Measurements from ENCODE around the gene HIPK3.
"Not testable (repeated sequence)": the region's sequence is repeated elsewhere in the genome, so short reads cannot be mapped to it uniquely, and the experiment has no call there.

The HIPK3 gene

DNA sequence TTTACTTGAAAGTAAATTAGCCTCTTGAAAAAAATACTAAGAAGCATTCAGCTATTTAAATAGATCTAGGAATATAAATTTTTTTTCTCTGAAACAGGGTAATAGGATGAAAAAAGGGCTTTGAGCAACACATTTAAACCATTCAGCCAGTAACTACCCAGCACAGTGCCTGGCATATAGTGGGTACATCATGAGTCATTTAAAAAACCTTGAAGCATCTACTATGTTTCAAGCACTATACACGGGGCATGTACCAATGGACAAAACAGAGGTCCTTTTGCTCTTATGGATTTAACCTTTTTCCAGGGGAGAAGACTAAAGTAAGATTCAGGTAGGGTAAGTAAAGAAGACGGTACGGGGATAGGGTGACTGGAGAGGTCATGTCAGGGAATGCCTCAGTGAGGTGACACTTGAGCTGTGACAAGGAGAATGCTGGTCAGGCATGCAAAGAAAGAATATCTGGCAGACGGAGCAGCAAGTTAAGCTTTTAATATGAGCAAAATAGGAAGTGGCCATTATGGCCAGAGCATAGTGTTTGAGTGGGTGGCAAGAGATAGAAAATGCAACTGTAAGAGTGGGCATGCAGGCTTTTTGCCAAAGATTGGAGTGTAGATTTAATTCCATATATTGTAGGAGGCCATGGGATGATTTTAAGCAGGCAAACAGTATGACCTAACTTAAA lies 101.1 kb downstream of the HIPK3 start:
- DNase-seq (ENCODE audit: low read depth in 2 of 2), result no peak

DNA sequence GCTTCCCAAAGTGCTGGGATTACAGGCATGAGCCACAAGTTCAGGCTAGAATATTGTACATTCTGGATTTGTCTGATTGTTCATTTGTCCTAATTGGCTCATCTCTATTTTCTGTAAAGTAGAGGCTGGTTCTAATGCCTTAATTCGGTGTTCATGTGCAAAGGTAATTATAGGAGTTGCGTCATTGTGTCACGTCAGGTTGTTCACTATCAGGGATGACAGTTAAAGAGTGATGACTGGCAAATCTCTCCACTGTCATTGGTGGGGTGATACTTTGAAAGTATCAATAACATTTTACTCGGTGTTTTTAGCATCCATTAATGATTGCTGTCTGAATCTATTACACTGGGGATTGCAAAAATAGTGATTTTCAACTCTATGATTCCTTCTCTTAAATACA lies 103.5 kb downstream of the HIPK3 start:
- no peak for DNase-seq (ENCODE audit: low read depth in 2 of 2)

DNA sequence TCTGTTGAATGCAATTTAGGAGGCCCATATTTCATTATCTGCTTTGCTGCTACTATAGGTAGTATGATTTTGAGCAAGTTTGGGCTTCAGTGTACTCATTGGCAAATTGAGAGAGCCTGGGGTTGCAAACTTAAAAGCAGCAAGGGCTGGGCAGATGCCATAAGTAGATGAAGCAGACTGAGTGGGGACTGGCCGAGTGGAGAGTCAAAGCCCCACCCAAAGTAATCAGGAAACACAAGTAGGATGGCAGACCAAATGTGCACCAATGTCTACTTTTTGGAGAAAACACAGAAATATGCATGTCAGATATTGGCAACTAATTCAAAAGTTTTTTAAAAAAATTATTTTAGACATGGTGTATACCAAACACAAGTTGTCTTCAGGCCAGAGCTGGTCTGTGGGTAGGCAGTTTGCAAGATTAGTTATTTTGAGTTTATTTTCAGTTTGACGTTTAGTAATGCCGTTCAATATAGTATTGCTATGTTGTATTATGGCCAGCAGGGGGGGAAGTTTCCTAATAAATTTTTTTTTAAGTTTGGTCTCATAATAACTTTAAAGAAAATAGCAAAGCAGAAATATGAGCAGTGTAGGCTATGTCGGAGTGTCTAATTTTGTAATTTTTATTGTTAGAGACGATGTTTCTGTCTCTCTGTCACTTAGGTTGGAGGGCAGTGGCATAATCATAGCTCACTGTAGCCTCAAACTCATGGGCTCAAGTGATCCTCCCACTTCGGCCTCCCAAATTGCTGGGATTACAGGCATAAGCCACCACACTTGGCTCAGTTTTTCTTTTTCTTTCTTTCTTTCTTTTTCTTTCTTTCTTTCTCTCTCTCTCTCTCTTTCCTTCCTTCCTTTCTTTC lies 105.1 kb downstream of the HIPK3 start:
- no peak for DNase-seq (ENCODE audit: low read depth in 2 of 2)

DNA sequence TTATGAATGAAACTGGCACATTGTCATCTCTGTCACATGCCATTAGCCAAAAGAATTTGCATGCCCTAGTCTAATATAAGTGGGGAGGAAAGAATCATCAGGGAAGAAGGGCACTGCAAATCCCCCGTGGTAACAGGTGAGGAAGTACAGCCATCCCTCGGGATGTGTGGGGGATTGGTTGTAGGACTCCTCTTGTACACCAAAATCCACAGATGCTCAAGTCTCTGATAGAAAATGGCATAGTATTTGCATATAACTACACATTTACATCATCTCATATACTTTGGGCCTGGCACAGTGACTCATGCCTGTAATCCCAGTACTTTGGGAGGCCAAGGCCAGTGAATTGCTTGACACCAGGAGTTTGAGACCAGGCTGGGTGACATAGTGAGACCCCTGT lies 109.7 kb downstream of the HIPK3 start:
- DNase-seq (ENCODE audit: low read depth in 2 of 2), result no peak

DNA sequence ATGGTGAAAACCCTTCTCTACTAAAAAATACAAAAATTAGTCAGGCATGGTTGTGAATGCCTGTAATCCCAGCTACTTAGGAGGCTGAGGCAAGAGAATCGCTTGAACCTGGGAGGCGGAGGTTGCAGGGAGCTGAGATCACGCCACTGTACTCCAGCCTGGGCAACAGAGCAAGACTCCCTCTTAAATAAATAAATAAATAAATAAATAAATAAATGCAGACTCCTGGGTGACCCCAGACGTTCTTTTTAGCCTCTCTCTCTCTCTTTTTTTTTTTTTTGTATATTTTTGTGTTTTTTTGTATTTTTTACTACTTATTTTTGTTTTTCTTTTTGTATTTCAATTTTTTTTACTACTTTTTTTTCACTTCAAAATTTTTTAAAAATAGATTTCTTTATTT lies 111.3 kb downstream of the HIPK3 start:
- DNase-seq (ENCODE audit: low read depth in 2 of 2), result not testable (repeated sequence)

DNA sequence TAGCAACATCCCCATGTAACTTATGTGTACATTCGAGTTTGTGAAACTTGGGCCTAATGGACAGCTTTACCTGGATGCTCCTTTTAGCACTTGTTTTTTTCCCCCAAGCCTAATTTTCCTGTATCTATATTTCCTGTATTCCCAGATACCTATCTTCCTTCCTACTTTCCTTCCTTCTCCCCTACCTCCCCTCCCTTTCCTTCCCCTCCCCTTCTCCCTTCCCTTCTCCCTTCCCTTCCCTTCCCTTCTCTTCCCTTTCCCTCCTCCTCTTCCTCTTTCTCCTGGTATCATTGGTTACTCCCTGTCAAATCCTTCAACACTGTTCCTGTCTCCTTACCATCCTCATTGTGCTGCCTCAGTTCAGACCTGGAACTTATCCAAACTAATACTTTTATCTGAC lies 111.8 kb downstream of the HIPK3 start:
- no peak for DNase-seq (ENCODE audit: low read depth in 2 of 2)

DNA sequence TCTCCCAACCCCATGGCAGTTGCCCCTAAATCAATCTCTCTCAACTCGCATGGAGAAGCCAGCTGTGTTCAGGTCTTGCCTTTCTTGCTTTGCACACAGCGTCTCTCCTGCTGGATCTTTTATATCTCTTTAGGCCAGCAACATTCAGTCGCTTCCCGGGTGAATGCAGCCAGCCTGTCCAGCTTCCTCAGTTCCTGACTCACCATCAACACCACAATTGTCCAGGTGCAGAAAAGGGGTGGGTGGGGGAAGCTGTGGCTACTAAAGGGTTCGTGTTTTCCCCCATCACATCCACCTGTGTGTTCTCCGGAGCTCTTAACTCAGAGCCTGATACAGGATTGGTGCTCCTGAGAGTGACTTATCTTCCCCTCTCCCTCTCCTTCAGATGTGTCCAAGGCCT lies 116.5 kb downstream of the HIPK3 start:
- no peak for DNase-seq (ENCODE audit: low read depth in 2 of 2)

DNA sequence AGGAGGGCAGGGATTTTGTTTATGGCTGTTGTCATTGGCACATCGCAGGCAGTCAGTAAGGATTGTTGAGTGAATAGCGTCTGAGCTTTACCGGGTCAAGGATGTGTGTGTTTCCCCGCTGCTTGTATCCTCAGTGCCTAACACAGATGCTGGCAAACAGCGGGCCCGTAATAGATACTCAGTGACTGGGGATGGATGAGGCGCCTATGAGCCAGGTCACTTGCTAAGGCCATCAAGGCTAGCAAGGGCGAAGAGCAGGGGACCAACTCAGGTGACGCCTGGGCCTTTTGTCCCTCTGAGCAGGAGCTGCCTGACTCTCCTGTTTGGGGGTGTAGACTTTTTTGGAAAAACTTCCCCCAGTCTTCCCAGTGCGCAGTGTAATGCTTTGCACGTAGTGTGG lies 118.1 kb downstream of the HIPK3 start:
- DNase-seq (ENCODE audit: low read depth in 2 of 2), result no peak

DNA sequence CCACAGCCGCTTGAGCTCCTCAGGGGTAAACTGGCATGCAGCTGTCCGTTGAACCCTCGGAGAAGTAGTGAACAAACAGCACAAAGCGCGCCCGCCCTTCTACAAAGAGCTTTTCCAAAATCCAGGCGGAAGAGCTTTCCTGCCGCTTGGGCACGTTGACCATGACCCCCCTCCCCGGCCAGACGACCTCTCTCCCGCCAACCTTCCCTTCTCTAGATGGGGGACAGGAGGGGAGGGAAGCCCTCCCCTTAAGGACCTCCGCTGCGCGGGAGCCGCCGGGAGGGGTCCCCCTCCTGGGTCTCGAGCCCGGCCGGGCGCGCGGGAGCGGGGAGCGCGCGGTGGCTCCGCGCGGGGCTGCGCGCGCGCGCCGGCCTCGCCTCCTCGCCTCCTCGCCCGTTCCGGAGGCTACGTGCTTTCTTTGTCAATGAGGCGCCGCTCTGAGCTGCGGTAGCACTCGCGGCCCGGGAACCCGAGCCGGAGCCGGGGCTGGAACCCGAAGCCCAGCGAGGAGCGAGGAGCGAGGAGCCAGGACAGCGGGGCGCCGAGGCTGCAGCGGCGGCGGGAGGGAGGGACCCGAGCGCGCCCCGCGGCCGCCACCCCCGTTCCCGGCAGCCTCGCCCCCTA lies 118.6 kb downstream of the HIPK3 start, which contains the start of gene KIAA1549L:
TSS of gene KIAA1549L (plus strand) at position 421 of the 624 bp plus-strand sequence.
- DNase-seq (ENCODE audit: low read depth in 2 of 2), result no peak

DNA sequence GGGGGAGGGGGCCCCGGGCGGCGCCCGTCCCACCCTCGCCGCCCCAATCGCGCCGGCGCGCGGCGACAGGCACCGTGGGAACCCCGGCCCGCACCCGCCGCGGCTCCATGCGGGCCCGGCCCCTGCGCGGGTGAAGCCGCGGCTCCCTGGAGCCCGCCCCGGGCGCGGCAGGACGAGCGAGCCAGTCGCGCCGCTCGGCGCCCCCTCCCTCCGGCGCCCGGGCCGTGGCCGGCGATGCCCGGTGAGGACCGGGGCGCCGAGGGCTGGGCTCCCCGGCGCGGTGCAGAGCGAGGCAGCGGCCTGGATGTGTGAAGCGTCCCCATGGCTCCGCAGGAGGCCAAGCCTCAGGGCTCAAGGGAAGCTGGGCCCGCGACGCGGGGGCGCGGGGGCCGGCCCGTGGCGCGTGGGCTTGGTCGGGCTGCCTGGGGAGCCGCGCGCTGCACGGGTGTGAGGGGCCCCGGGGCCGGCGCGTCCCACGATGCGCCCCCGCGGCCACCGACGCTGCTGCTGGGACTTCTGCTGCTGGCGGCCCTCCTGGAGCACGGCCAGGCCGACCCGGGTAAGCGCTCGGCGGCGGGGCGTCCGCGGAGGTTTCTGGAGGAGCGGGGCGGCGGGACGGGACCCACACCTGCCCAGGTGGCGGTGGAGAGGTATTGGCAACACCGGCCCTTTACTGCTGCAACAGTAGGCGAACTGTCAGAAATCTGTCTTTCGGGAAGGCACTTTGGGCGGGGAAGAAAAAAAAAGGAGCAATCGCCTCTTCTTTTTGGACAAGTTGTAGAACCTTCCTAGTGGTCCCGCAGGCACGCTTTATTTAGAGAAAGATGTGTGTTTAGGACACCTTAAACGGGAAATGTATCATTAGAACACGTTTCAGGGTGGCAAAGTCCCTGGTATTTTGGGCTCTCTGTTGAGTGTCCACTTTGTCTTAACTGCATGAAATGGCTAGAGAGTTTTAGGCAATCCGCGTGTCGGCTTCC lies 119.4 kb downstream of the HIPK3 start:
- no peak for DNase-seq (ENCODE audit: low read depth in 2 of 2)

DNA sequence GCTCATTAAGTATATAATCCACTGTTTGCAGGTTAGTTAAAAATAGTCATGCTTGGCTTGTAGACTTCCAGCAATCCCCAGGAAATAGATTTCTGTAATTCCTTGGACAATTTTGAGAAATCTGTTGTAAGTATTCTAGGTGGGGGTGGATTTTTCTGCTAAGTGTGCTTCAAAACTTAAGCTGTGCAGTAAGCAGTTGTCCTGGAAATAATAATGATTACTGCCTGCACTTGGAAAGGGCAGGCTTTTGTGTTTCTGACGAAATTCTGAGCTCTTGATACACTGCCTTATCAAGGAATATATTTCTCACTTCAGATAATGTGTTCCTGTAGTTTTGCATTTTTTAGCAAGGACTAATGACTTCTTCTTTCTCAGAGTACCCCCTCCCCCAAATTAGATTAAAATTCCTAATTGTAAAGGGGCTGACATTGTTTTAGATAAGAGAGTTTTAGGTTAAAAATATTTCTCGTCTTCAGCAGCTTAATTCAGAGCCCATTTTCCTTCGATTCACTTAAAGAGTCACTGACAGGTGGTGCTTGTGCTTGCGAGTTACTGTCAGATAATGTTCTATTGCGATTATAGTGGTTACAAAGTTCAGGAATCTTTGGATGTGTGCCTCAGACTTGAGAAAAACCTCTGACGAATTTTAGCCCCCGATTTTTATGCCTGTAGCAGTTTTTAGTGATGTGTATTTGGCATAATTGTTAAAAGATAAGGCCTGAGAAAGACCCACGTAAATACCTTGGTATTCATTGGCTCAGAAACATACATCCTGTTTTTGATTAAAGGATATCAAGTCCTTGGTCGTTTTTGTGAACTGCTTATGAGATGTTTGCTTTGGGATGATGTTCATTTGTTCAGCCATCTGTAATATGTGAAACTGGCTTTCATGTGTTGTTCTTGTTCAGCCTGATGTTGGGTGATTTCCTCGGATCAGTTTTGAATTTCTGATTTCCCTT lies 120.5 kb downstream of the HIPK3 start:
- DNase-seq (ENCODE audit: low read depth in 2 of 2), result no peak

DNA sequence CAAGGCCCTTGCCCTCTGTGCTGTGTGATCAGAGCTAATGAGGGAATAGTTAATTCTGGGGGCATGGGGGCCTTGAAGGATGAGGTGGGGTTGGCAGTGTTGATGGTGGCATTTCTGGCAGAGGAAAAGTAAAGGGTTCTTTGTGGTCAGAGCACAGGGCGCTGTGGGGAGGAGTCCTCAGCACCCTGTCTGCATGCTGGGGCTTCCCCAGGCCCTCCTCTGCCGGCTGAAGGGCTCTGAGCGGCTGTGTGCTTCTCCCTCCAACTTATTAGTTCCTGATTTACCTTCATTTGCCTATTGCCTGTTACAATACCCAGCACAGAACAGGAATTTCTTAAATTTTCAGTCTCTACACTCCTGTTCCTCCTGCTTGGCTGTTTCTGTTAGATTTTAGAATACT lies 122.8 kb downstream of the HIPK3 start:
- DNase-seq (ENCODE audit: low read depth in 2 of 2), result no peak

DNA sequence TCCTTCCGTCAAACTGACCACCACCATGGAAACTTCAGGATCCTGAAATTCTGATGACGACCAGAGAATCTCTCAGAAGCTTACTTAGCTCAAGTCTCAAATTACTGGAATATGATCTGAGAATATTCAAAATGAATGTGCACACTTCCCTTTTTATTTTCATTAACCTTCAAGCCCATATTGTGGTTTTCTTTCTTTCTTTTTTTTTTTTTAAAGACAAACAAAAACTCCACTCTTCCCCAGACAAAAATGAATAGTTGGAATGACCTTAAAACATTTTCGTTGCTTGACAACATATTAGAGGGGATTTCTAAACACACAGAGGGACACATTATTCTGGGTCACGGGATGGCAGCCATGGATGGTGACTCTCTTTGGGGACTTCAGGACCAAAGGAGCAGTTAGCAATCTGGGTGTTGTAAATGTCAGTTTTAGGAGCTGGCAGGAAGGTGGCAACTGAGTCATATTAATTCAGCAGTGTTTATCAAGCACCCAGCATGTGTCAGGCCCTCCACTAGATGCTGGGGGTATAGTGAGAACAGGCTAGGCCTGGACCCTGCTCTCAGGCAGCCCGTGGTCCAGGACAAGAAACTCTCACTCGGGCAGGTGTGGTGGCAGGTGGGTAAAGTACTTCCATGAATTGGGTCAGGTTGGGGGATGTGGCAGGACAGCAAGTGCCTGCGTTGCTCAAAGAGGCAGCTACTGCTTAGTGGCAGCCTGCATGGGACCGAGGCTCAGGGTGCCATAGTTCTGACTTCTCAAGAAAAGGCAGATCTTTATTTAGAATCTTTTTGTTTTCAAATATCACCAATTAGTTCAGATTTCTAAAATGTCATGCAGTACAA lies 126.1 kb downstream of the HIPK3 start:
- DNase-seq (ENCODE audit: low read depth in 2 of 2), result no peak

DNA sequence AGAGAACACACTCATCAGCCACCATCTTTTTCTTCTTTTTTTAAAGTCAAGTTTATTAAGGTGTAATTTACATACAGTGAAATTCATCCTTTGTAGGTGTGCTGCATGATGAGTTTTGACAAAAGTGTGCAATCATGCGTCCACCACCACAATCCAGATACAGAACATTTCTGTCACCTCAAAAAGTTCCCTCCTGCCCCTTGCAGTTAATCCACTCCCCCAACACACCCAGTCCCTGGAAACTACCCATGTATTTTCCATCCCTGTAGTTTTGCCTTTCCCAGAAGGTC lies 126.7 kb downstream of the HIPK3 start:
- DNase-seq (ENCODE audit: low read depth in 2 of 2), result no peak

DNA sequence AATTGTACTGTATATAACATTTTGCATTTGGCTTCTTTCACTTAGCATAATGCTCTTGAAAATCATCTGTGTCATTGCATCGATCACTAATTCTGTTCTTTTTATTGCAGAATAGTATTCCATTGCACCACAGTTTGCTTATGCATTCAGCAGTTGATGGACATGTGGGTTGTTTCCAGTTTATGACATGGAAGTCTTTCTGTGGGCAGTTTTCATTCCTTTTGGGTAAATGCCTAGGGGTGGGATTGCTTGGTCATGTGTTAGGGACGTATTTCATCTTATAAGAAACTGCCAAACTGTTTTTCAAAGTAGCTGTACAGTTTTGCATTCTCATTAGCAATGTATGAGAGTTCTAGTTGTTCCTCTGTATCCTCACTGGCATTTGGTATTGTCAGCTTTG lies 127.0 kb downstream of the HIPK3 start:
- DNase-seq (ENCODE audit: low read depth in 2 of 2), result no peak

DNA sequence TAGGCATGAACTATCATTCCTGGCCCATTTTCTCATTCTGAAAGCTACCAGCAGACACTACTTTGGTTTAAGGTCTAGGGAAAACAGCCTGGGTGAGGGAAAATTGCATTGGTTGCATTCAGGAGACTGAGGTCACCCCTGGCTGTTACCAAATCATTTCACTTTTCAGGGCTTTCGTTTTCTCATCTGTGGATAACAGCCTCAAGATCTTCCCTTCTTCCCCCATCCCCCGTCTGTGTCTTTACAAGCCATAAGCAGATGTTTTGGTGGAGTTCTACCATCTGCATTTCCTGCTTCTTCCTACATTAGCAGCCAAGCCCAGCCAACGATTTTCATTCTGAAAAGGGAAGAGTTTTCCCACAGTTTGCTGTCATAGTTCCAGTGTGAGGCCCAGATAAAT lies 130.4 kb downstream of the HIPK3 start:
- DNase-seq (ENCODE audit: low read depth in 2 of 2), result no peak

DNA sequence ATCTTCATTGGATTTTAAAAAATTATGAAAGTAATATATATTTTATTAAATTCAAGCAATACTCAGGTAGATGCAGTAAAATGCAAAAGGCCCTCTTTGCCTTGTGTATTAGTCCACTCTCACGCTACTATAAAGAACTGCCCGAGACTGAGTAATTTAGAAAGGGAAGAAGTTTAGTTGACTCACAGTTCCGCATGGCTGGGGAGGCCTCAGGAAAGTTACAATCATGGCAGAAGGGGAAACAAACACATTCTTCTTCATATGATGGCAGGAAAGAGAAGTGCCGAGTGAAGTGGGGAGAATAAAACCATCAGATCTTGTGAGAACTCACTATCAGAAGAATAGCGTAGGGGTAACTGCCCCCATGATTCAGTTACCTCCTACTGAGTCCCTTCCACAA lies 130.8 kb downstream of the HIPK3 start:
- DNase-seq (ENCODE audit: low read depth in 2 of 2), result no peak

DNA sequence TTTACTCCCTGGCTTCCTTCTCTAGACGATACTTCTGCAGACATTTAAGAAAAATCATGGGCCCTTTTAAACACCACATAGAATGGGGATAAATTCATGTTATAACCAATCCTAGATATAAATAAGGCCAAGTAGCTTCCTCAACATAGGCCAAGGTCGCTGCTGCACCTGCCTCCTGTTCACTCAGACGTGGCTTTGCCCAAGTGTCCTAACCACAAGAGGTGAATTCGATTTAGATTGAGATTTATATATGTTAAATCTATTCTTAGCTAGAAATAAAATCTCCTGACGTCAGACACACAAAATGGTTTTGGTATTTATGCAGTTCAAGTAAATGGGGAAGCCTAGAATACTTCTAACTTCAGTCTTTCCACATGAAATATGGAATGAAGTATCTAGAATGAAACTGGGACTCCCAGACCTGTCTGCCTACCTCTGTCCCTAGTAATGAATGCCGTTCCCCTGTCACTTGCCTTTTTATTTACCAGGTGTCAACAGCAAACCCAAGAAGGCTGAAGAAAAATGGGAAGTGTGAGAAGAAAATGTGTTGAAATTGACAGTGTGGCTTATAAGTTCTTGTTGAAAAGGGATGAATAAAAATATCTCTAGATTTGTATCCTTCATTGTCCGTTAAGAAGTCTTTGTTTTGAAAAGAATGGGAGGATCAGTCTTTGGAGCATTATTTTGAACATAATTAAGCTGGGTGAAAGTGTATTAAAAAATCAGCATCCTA lies 131.8 kb downstream of the HIPK3 start:
- no peak for DNase-seq (ENCODE audit: low read depth in 2 of 2)

DNA sequence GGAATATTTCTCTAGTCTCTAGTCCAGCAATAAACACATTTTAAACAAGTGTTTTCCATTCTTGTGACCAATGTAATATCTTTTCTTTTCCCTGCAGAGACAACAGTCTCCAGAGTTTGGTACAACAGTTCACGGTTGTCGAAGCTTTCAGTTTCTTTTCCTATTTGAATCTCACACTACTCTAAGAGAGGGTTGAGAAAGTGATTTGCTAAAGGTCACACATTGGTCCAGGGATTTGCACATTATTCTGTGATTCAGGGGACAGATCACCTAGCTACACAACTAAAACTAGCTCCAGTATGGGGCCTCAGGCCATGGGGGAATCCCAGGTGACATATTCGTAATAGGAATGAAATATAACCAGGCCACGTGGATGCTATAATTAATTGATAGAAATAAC lies 132.5 kb downstream of the HIPK3 start:
- DNase-seq (ENCODE audit: low read depth in 2 of 2), result no peak
